Trophoblast cell (in vitro differentiated cells and primary cell): ENCODE data around the gene STIM1.
"Not testable (repeated sequence)": the region's sequence is repeated elsewhere in the genome, so short reads cannot be mapped to it uniquely, and the experiment has no call there.

Experiments
- DNase-seq, 2 donors: peaks; one replicate each; pipeline ENCODE4 v3.0.0-alpha.2; 2016
- H2AFZ ChIP-seq: 2 replicates; pipeline ENCODE4 v1.6.1; 2013; ENCODE audit warnings: low read length, moderate library complexity, mild to moderate bottlenecking; ENCODE audit not compliant: insufficient read depth, poor library complexity
- H2AK5ac ChIP-seq: 2 replicates; pipeline ENCODE4 v1.6.1; 2013; ENCODE audit warnings: mild to moderate bottlenecking, low read length
- H2BK120ac ChIP-seq: 2 replicates; pipeline ENCODE4 v1.6.1; 2013; ENCODE audit warnings: low read length, mild to moderate bottlenecking, moderate library complexity; ENCODE audit not compliant: insufficient read depth, poor library complexity
- H2BK12ac ChIP-seq: 2 replicates; pipeline ENCODE4 v1.6.1; 2013; ENCODE audit warnings: mild to moderate bottlenecking, low read length, moderate library complexity
- H2BK5ac ChIP-seq: 2 replicates; pipeline ENCODE4 v1.6.1; 2013; ENCODE audit warnings: low read length, low read depth, moderate library complexity, mild to moderate bottlenecking; ENCODE audit not compliant: poor library complexity
- H3K14ac ChIP-seq: 2 replicates; pipeline ENCODE4 v1.6.1; 2013; ENCODE audit warnings: mild to moderate bottlenecking, low read length
- H3K18ac ChIP-seq: 2 replicates; pipeline ENCODE4 v1.6.1; 2013; ENCODE audit warnings: mild to moderate bottlenecking, low read length
- H3K23ac ChIP-seq: 2 replicates; pipeline ENCODE4 v1.6.1; 2013; ENCODE audit warnings: low read length
- H3K27ac ChIP-seq: 2 replicates; pipeline ENCODE4 v1.5.1; 2013; ENCODE audit warnings: low read depth, mild to moderate bottlenecking, inconsistent platforms, low read length, moderate library complexity
- H3K27me3 ChIP-seq: 2 replicates; pipeline ENCODE4 v1.6.1; 2013; ENCODE audit warnings: inconsistent platforms, mild to moderate bottlenecking, low read length, moderate library complexity; ENCODE audit not compliant: insufficient read depth
- H3K36me3 ChIP-seq, 2 experiments: 1 replicate in 1 of 2; 2 replicates in 1 of 2; pipeline ENCODE4 v1.6.1; 2013; ENCODE audit warnings: low read length in 2 of 2, mild to moderate bottlenecking in 2 of 2, moderate library complexity in 1 of 2; ENCODE audit not compliant: insufficient read depth in 2 of 2, control insufficient read depth in 1 of 2
- H3K4ac ChIP-seq: 2 replicates; pipeline ENCODE4 v1.6.1; 2013; ENCODE audit warnings: low read depth, mild to moderate bottlenecking, low read length, moderate library complexity
- H3K4me1 ChIP-seq, 2 experiments: 1 replicate in 1 of 2; 2 replicates in 1 of 2; pipeline ENCODE4 v1.6.1; 2013; ENCODE audit warnings: low read length in 2 of 2, mild to moderate bottlenecking in 2 of 2, moderate library complexity in 1 of 2; ENCODE audit not compliant: insufficient read depth in 2 of 2, control insufficient read depth in 1 of 2
- H3K4me2 ChIP-seq: 2 replicates; pipeline ENCODE4 v1.6.1; 2013; ENCODE audit warnings: inconsistent platforms, mild to moderate bottlenecking, low read length, moderate library complexity
- H3K4me3 ChIP-seq: 2 replicates; pipeline ENCODE4 v1.5.1; 2013; ENCODE audit warnings: mild to moderate bottlenecking, low read depth, low read length, inconsistent platforms
- H3K79me1 ChIP-seq: one replicate; pipeline ENCODE4 v1.6.1; 2013; ENCODE audit warnings: low read length
- H3K79me2 ChIP-seq: 2 replicates; pipeline ENCODE4 v1.6.1; 2013; ENCODE audit warnings: low read length, mild to moderate bottlenecking; ENCODE audit not compliant: control insufficient read depth, insufficient read depth, poor library complexity
- H3K9ac ChIP-seq: 2 replicates; pipeline ENCODE4 v1.6.1; 2013; ENCODE audit warnings: mild to moderate bottlenecking, low read length
- H3K9me3 ChIP-seq: 2 replicates; pipeline ENCODE4 v1.6.1; 2013; ENCODE audit warnings: low read depth, mild to moderate bottlenecking, control low read depth, inconsistent platforms, low read length; ENCODE audit not compliant: insufficient read depth
- H4K12ac ChIP-seq: 2 replicates; pipeline ENCODE4 v1.6.1; 2013; ENCODE audit warnings: low read depth, mild to moderate bottlenecking, low read length, moderate library complexity
- H4K8ac ChIP-seq: 2 replicates; pipeline ENCODE4 v1.6.1; 2013; ENCODE audit warnings: low read depth, mild to moderate bottlenecking, low read length, moderate library complexity
- H4K91ac ChIP-seq: one replicate; pipeline ENCODE4 v1.6.1; 2013; ENCODE audit warnings: low read depth, mild to moderate bottlenecking, low read length, moderate library complexity
- WGBS: extraction: QIAGEN DNeasy Blood & Tissue Kit; methylation state at CpG from one replicate; pipeline ENCODE4 v1.1.7; 2013; ENCODE audit warnings: missing lambda C conversion rate; ENCODE audit not compliant: insufficient read length, insufficient coverage; ENCODE audit errors: extremely low coverage; 5-methylcytosine and 5-hydroxymethylcytosine counted together

The STIM1 gene

DNA sequence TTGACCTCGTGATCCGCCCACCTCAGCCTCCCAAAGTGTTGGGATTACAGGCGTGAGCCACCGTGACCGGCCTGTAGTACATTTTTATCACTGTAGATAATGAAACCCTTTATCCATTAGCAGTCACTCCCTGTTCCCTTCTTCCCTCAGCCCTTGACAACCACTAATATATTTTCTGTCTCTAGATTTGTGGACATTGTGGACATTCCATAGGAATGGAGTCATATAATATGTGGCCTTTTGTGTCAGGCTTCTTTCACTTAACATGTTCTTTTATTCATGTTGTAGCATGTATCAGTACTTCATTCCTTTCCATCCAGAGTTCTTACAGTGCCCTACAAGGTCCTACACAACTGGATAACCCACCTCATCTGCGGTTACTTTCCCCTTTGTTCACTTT, 269.7 kb downstream of the STIM1 start:
- no peaks in the 10 kb centered on the region for H3K9me3 ChIP-seq
- no peak overlapping the region for H2BK120ac ChIP-seq
- H3K27ac ChIP-seq = no peak overlapping the region
- H3K4me2 ChIP-seq = no peak overlapping the region
- H3K4me1 ChIP-seq = no peaks in the 10 kb centered on the region
- H3K79me1 ChIP-seq = no peaks in the 10 kb centered on the region
- no peak overlapping the region for H2AFZ ChIP-seq
- peaks cover 10 to 28% of the 10 kb centered on the region in 2 experiments for H3K36me3 ChIP-seq
- H3K18ac ChIP-seq = no peak overlapping the region
- H2BK5ac ChIP-seq = no peak overlapping the region
- H3K4ac ChIP-seq = no peak overlapping the region
- H3K14ac ChIP-seq = no peak overlapping the region
- no peak overlapping the region for H2BK12ac ChIP-seq
- H3K9ac ChIP-seq = no peak overlapping the region
- H2AK5ac ChIP-seq = no peak overlapping the region
- no peak overlapping the region for H3K4me3 ChIP-seq
- no peaks in the 10 kb centered on the region for H3K79me2 ChIP-seq
- WGBS = no CpG with 5 or more reads among the region's 6 CpGs
- H4K8ac ChIP-seq = no peak overlapping the region
- no peaks in the 10 kb centered on the region for H3K27me3 ChIP-seq
- no peak overlapping the region for H4K12ac ChIP-seq
- no peak overlapping the region for H3K23ac ChIP-seq
- no peak overlapping the region for H4K91ac ChIP-seq
- peak in 1 of 2 donors; percentile 36 for DNase-seq

DNA sequence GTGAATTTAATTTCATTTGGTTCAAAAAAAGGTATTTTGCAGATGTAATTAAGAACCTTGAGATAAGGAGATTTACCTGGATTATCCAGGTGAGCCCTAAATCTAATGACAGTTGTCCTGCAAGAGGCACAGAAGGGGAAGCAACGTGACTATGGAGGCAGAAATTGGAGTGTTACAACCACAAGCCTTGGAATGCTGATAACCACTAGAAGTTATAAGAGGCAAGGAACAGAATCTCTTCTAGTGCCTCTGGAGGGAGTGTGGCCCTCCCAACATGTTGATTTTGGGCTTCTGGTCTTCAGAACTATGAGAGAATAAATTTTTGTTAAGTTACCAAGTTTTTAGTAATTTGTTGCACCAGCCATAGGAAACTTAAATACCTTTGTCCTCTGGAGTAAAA, 271.9 kb downstream of the STIM1 start:
- H2BK12ac ChIP-seq = no peak overlapping the region
- no peak overlapping the region for H3K4me2 ChIP-seq
- H3K79me1 ChIP-seq = no peaks in the 10 kb centered on the region
- H3K14ac ChIP-seq = no peak overlapping the region
- H3K79me2 ChIP-seq = no peaks in the 10 kb centered on the region
- H2AK5ac ChIP-seq = no peak overlapping the region
- H3K9me3 ChIP-seq = no peaks in the 10 kb centered on the region
- WGBS = no CpG with 5 or more reads among the region's 1 CpG
- no peak overlapping the region for H2AFZ ChIP-seq
- no peak overlapping the region for H4K8ac ChIP-seq
- H3K27me3 ChIP-seq = no peaks in the 10 kb centered on the region
- peaks cover 4 to 21% of the 10 kb centered on the region in 2 experiments for H3K36me3 ChIP-seq
- no peak overlapping the region for H3K23ac ChIP-seq
- no peak overlapping the region for H3K4me3 ChIP-seq
- H4K91ac ChIP-seq = no peak overlapping the region
- no peak overlapping the region for H4K12ac ChIP-seq
- no peak overlapping the region for H3K9ac ChIP-seq
- H3K27ac ChIP-seq = no peak overlapping the region
- DNase-seq = no peak
- no peaks in the 10 kb centered on the region for H3K4me1 ChIP-seq
- H2BK5ac ChIP-seq = no peak overlapping the region
- H2BK120ac ChIP-seq = no peak overlapping the region
- H3K4ac ChIP-seq = no peak overlapping the region
- no peak overlapping the region for H3K18ac ChIP-seq

DNA sequence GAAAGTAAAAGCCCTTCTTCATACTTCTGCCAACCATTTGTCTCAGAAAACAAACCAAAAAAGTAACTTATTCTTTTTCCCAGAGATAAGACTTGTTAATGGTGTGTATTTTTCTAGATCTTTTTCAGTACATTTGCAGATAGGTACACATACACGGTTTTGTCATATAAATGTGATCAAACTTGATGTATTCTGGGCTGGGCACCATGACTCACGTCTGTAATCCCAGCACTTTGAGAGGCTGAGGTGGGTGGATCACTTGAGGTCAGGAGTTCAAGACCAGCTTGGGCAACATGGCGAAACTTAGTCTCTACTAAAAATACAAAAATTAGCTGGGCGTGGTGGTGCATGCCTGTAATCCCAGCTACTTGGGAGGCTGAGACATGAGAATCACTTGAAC, 274.8 kb downstream of the STIM1 start:
- H3K4me3 ChIP-seq, H3K4me2 ChIP-seq, H2BK12ac ChIP-seq, H3K18ac ChIP-seq, H2BK5ac ChIP-seq, H3K23ac ChIP-seq, H3K9me3 ChIP-seq, H2AK5ac ChIP-seq, H4K12ac ChIP-seq, H2BK120ac ChIP-seq, H3K9ac ChIP-seq, H4K8ac ChIP-seq, H3K4ac ChIP-seq, H3K27me3 ChIP-seq, H3K27ac ChIP-seq, H4K91ac ChIP-seq, H3K79me2 ChIP-seq, H2AFZ ChIP-seq, H3K79me1 ChIP-seq, H3K4me1 ChIP-seq, H3K14ac ChIP-seq, DNase-seq: not testable (repeated sequence)
- no CpG with 5 or more reads among the region's 4 CpGs for WGBS
- H3K36me3 ChIP-seq = peaks cover 6 to 22% of the 10 kb centered on the region in 2 experiments

- Histone ChIP-seq H3K14ac (no peak overlapping the region), H3K79me1 (no peaks in the 10 kb centered on the region), H3K4ac (no peak overlapping the region), H3K9me3 (no peaks in the 10 kb centered on the region), H3K36me3 (peaks cover 9 to 16% of the 10 kb centered on the region in 2 experiments), H3K9ac (no peak overlapping the region), H2AK5ac (no peak overlapping the region), H2BK120ac (no peak overlapping the region), H2BK12ac (no peak overlapping the region), H3K4me2 (no peak overlapping the region), H3K79me2 (no peaks in the 10 kb centered on the region), H4K8ac (no peak overlapping the region), H3K4me1 (no peaks in the 10 kb centered on the region), H2BK5ac (no peak overlapping the region), H3K27ac (no peak overlapping the region), H4K91ac (no peak overlapping the region), H3K4me3 (no peak overlapping the region), H3K23ac (no peak overlapping the region), H3K27me3 (no peaks in the 10 kb centered on the region), H2AFZ (no peak overlapping the region), H3K18ac (no peak overlapping the region), H4K12ac (no peak overlapping the region)
- DNase-seq = no peak
These were observed 279.3 kb downstream of the STIM1 start for GRCh38 chr11:4134806-4135205.
